Activated CD4-positive, alpha-beta T cell treated with anti-CD3 and anti-CD28 coated beads, Interleukin-2, amount 10 ng/mL, durations not matched to agents 7 days and 5 days (primary cell): ENCODE data around the gene SH3RF2. TPM values are rescaled to one million over a fixed set of nuclear protein-coding genes. Genes with fewer than 3 reads are reported as not detected.
"Not testable (repeated sequence)": the region's sequence is repeated elsewhere in the genome, so short reads cannot be mapped to it uniquely, and the experiment has no call there.

Source experiments
- CTCF ChIA-PET: fragments of 350-600 bp; sonication (Branson Sonifier 250); formaldehyde crosslinking; loops from one replicate; lab custom pipeline; 2021; ENCODE audit warnings: antibody characterized with exemption; lab: Charles Lee
- POLR2A ChIA-PET: fragments of 350-600 bp; sonication (Branson Sonifier 250); formaldehyde crosslinking; loops from one replicate; lab custom pipeline; 2021; ENCODE audit warnings: antibody characterized with exemption; lab: Charles Lee
- DNase-seq: peaks from one replicate; pipeline ENCODE4 v3.0.0-alpha.2; 2020
- H3K27ac Mint-ChIP-seq: one replicate; pipeline ENCODE4 v1.8.0; 2021; ENCODE audit warnings: mild to moderate bottlenecking, moderate library complexity, mixed read lengths
- H3K27me3 Mint-ChIP-seq: one replicate; pipeline ENCODE4 v1.8.0; 2021; ENCODE audit warnings: mixed read lengths
- H3K36me3 Mint-ChIP-seq: one replicate; pipeline ENCODE4 v1.8.0; 2021; ENCODE audit warnings: low read depth, mixed read lengths
- H3K4me1 Mint-ChIP-seq: one replicate; pipeline ENCODE4 v1.8.0; 2021; ENCODE audit warnings: mixed read lengths
- H3K4me3 Mint-ChIP-seq: one replicate; pipeline ENCODE4 v1.8.0; 2021; ENCODE audit warnings: mild to moderate bottlenecking, moderate library complexity, mixed read lengths
- H3K9me3 Mint-ChIP-seq: one replicate; pipeline ENCODE4 v1.8.0; 2021; ENCODE audit warnings: mixed read lengths
- total RNA-seq, 2 experiments: library from RNA; stranded (reverse); gene quantifications; one replicate each; pipeline ENCODE4 v1.2.3, GENCODE V29; 2021

The SH3RF2 gene
- total RNA-seq, 2 experiments from 2014 or later: 0.27 to 0.40 TPM

DNA sequence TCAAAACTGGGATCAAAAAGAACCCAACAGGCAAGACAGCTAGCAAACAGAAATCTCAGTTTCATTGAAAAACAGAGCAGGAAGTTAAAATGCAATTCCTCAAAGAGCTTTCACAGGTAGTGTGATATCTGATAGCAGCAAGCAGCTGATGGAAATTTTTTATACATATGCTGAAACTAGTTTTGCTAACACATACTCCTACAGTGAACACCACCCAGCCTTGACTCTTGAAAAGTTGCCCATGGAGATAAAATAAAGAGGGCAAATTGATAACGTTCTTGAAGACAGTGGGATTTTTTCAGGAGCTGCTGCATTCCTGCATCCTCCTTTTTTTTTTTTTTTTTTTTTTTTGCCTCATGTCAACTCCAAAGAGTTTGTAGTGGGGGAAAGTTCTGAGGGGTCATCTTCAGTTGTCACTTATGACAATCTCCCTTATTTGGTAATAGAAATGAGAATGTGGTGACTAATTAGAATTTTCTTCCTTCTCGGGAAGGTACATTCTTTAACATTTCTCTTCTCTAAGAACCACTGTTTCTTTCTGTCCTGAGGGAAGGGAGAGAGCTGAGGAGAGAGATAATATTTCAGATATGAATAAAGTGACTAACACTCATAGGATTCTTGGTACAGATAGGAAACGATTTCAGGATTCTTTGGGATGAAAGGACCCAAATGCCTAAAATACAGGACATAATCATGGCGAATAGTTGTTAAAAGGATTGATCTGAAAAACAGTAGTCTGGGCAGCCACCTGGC is 24.6 kb downstream of the SH3RF2 start:
- ChIA-PET CTCF (interaction anchor here (0.6 kb wide), 1 partner anchor 17 kb away, joined by 3 read pairs; no protein-coding TSS in a partner anchor), POLR2A (no interaction called here)
- Mint-ChIP-seq H3K9me3 (no peaks in the 10 kb centered on the region), H3K27me3 (peaks cover 23% of the 10 kb centered on the region), H3K4me1 (no peaks in the 10 kb centered on the region), H3K27ac (no peak overlapping the region), H3K36me3 (no peaks in the 10 kb centered on the region), H3K4me3 (no peak overlapping the region)
- DNase-seq: no peak

GRCh38 chr5:145962001-145962400 is 25.6 kb downstream of the SH3RF2 start:
- H3K4me3 Mint-ChIP-seq: no peak overlapping the region
- no peaks in the 10 kb centered on the region for H3K36me3 Mint-ChIP-seq
- peaks cover 27% of the 10 kb centered on the region for H3K27me3 Mint-ChIP-seq
- POLR2A ChIA-PET: no interaction called here
- no peak overlapping the region for H3K27ac Mint-ChIP-seq
- DNase-seq: no peak
- CTCF ChIA-PET: no interaction called here
- no peaks in the 10 kb centered on the region for H3K9me3 Mint-ChIP-seq
- no peaks in the 10 kb centered on the region for H3K4me1 Mint-ChIP-seq

GRCh38 chr5:145964008-145964407 is 27.6 kb downstream of the SH3RF2 start:
- CTCF ChIA-PET, H3K4me1 Mint-ChIP-seq, H3K9me3 Mint-ChIP-seq: not testable (repeated sequence)

DNA sequence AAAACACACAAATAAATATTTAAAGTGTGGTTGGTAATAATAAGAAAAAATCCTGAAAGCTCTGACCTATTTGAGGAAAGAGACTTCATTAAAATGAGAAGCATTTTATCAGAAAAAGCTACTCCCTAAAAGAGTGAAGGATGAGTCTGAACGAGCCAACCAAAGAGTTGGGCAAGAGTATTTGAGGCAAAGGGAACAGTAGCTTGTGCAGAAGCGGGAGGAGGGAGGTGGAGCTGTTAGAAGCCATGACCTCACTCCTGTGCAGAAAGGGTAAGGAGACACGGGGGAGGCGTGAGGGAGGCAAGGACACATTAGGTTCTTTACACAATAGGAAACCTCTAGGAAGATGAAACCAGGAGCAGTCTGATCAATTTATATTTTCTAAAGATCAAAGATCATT is 29.4 kb downstream of the SH3RF2 start:
- no peaks in the 10 kb centered on the region for H3K9me3 Mint-ChIP-seq
- no peak overlapping the region for H3K27ac Mint-ChIP-seq
- H3K27me3 Mint-ChIP-seq: peaks cover 16% of the 10 kb centered on the region
- no peaks in the 10 kb centered on the region for H3K4me1 Mint-ChIP-seq
- H3K36me3 Mint-ChIP-seq: no peaks in the 10 kb centered on the region
- no peak for DNase-seq
- ChIA-PET POLR2A (no interaction called here), CTCF (no interaction called here)
- no peak overlapping the region for H3K4me3 Mint-ChIP-seq

More at GRCh38 chr5:145964008-145964407, 27.6 kb downstream of the SH3RF2 start:
- H3K4me3 Mint-ChIP-seq, H3K36me3 Mint-ChIP-seq, DNase-seq, H3K27ac Mint-ChIP-seq, POLR2A ChIA-PET: not testable (repeated sequence)
- peaks cover 24% of the 10 kb centered on the region for H3K27me3 Mint-ChIP-seq

- CTCF ChIA-PET: no interaction called here
- Mint-ChIP-seq H3K36me3 (no peaks in the 10 kb centered on the region), H3K27ac (no peak overlapping the region), H3K4me3 (no peak overlapping the region), H3K4me1 (no peaks in the 10 kb centered on the region), H3K9me3 (no peaks in the 10 kb centered on the region), H3K27me3 (peaks cover 13% of the 10 kb centered on the region)
- DNase-seq: no peak
- POLR2A ChIA-PET: no interaction called here
Measured at GRCh38 chr5:145967296-145967695, 30.9 kb downstream of the SH3RF2 start.

DNA sequence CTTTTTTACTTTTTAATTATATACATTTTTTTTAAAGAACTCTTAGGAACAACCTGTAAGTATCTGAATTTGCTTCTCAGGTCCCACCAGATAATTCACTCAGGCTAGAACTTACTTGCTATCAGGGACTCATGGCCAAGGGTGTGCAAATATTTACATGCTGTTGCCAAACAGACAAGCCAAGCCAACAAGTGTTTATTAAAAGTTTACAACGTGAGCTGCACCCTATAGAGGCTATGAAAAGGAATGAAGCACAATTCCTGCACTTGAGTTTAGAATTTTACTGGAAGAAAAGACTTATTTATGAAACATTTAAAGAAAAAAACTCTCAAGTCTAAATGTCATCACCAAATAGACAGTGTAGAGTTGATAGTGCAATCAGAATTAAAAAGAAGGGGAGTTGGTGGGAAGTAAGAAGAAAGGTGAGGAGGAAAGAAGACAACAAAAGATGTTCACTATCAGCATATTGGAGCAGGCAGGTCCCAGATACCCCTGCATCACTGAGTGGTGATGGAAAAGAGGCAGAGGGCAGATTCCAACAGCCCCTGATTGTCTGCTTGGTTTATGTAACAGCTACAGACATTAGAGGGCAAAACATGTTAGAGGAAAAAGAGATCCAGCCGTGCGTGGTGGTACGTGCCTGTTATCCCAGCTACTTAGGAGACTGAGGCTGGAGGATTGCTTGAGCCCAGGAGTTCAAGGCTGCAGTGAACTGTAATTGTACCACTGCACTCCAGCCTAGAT is 32.8 kb downstream of the SH3RF2 start:
- Mint-ChIP-seq H3K4me3 (no peak overlapping the region), H3K27ac (no peak overlapping the region), H3K27me3 (peaks cover 15% of the 10 kb centered on the region), H3K4me1 (no peaks in the 10 kb centered on the region), H3K9me3 (peaks cover 3% of the 10 kb centered on the region), H3K36me3 (no peaks in the 10 kb centered on the region)
- DNase-seq: no peak
- POLR2A ChIA-PET: no interaction called here
- CTCF ChIA-PET: interaction anchor here (0.6 kb wide), 1 partner anchor 142 kb away, joined by 3 read pairs; no protein-coding TSS in a partner anchor

DNA sequence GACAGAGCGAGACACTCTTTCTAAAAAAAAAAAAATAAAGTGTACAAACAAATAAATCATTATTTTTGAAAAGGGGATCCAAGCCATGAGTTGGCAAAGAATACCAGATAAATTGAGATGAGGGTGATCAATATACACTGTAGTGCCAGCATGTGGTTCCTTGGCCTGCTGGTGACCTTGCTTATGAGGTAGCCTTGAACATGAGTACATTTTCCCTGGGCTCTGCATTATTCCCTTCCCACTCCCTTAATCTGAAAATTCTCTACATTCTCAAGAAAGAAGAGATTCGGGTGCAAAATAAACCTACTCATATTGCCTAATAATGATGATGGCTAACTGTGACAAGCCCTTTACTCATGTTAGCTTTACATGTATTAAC is 33.3 kb downstream of the SH3RF2 start:
- Mint-ChIP-seq H3K9me3 (peaks cover 3% of the 10 kb centered on the region), H3K36me3 (no peaks in the 10 kb centered on the region), H3K4me3 (no peak overlapping the region), H3K4me1 (no peaks in the 10 kb centered on the region), H3K27ac (no peak overlapping the region), H3K27me3 (peaks cover 15% of the 10 kb centered on the region)
- CTCF ChIA-PET: no interaction called here
- DNase-seq: no peak
- POLR2A ChIA-PET: no interaction called here

DNA sequence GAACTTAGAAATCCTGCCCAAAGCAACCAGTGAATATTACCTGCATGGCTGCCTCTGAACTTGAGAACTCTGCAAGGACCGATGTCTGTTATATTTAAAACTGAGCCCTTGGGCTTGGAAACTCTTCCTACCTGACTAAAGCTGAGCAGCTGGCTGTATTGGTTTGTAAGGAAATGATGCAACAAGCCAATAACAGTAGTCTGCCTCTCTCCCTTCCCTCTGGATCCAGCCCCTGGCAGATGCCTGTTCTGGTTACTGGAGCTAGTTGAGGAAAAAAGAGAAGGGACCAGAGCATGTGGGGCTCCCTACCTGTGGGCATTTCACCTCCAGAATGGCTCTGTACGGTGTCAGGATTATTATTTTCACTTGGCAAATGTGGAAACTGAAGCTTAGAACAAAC is 34.7 kb downstream of the SH3RF2 start:
- Mint-ChIP-seq H3K4me1 (no peaks in the 10 kb centered on the region), H3K9me3 (peaks cover 3% of the 10 kb centered on the region), H3K4me3 (no peak overlapping the region), H3K27ac (no peak overlapping the region), H3K27me3 (peaks cover 11% of the 10 kb centered on the region), H3K36me3 (no peaks in the 10 kb centered on the region)
- POLR2A ChIA-PET: interaction anchor here (0.6 kb wide), 1 partner anchor 43 kb away, joined by 3 read pairs; no protein-coding TSS in a partner anchor
- CTCF ChIA-PET: no interaction called here
- DNase-seq: no peak

DNA sequence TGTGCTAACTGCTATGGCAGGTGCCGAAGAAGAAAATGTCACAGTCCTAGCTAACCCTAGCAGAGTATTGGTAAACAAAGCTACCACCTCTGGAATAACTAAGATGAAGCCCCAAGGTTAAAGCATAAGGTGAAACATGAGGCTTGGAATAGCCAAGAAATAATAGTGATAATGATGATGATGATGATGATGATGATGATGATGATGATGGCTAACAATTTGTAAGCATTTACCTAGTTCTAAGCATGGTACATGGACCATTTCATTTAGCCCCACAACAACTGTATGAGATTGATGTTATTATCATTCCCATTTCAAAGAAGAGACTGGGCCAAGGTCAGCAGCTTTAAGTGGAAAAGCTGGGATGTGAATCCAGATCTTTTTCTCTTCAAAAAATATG is 35.3 kb downstream of the SH3RF2 start:
- no peaks in the 10 kb centered on the region for H3K4me1 Mint-ChIP-seq
- no peak for DNase-seq
- ChIA-PET POLR2A (interaction anchor here (0.6 kb wide), 1 partner anchor 43 kb away, joined by 3 read pairs; no protein-coding TSS in a partner anchor), CTCF (no interaction called here)
- peaks cover 3% of the 10 kb centered on the region for H3K9me3 Mint-ChIP-seq
- H3K27me3 Mint-ChIP-seq: peaks cover 8% of the 10 kb centered on the region
- no peaks in the 10 kb centered on the region for H3K36me3 Mint-ChIP-seq
- H3K27ac Mint-ChIP-seq: no peak overlapping the region
- no peak overlapping the region for H3K4me3 Mint-ChIP-seq

DNA sequence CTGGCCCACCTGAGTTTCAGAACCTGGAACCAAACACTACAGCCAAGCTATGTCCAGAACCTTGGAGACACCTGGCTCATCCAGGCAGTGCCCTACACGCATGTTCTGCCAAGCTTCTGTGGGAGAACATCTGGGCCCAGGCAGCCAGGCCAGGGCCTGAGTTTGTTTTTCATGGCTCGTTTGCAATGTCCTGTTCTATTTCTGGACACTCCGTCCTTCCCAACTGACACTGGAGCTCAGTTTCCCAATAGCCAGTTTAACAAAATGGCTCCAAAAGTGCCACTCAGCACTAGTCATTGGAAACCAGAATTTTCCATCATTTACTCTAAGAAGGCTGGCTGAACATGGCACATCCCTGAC is 38.6 kb downstream of the SH3RF2 start:
- H3K9me3 Mint-ChIP-seq: peaks cover 3% of the 10 kb centered on the region
- H3K4me3 Mint-ChIP-seq: no peak overlapping the region
- CTCF ChIA-PET: interaction anchor here (1.0 kb wide), 1 partner anchor 19 kb away, joined by 3 read pairs; no protein-coding TSS in a partner anchor
- peaks cover 5% of the 10 kb centered on the region for H3K27me3 Mint-ChIP-seq
- no peaks in the 10 kb centered on the region for H3K4me1 Mint-ChIP-seq
- no peak for DNase-seq
- no peak overlapping the region for H3K27ac Mint-ChIP-seq
- no peaks in the 10 kb centered on the region for H3K36me3 Mint-ChIP-seq
- POLR2A ChIA-PET: interaction anchor here (0.6 kb wide), 1 partner anchor 38 kb away, joined by 3 read pairs; no protein-coding TSS in a partner anchor

- no peaks in the 10 kb centered on the region for H3K4me1 Mint-ChIP-seq
- no peaks in the 10 kb centered on the region for H3K36me3 Mint-ChIP-seq
- peaks cover 3% of the 10 kb centered on the region for H3K9me3 Mint-ChIP-seq
- peaks cover 4% of the 10 kb centered on the region for H3K27me3 Mint-ChIP-seq
- ChIA-PET POLR2A (interaction anchor here (0.5 kb wide), 1 partner anchor 43 kb away, joined by 3 read pairs; no protein-coding TSS in a partner anchor), CTCF (interaction anchor here (1.0 kb wide), 1 partner anchor 20 kb away, joined by 3 read pairs; no protein-coding TSS in a partner anchor)
- H3K4me3 Mint-ChIP-seq: no peak overlapping the region
- no peak overlapping the region for H3K27ac Mint-ChIP-seq
- DNase-seq: no peak
Measured at GRCh38 chr5:145975361-145976066, 39.1 kb downstream of the SH3RF2 start.

DNA sequence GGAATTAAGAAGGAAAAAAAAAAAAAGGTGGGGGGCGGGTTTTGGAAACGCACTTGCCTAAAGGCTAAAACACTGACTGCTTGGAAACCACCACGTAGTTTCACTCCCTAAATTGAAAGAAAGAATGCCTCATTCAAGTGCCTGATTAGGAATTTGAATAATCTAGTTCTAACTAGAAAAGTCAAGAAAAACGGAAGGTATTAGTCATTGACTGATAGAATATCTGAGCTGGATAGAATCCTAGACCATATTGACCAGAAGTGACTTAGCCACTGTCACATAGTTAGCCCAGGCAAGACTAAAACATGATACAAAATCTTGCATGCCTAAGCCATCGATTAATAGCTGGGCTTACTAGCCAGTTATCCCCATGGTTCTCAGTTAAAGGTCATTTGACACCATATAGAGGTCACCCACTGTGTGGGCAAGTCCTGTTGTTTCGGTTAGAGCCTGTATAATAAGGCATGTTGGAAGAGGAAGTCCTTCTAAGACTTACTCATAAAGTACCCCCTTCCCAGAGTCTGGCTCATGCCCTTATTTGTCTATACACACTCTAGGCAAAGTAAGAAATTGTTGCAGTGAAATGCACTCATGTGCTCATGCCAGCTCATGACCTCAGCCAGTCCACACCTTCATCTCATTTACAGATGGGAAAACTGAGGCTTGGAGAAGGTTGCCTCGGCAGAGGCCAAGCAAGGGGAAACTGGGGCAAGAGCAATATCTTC is 40.2 kb downstream of the SH3RF2 start:
- Mint-ChIP-seq H3K27ac (no peak overlapping the region), H3K9me3 (peaks cover 3% of the 10 kb centered on the region), H3K36me3 (no peaks in the 10 kb centered on the region), H3K27me3 (peaks cover 6% of the 10 kb centered on the region), H3K4me1 (no peaks in the 10 kb centered on the region), H3K4me3 (no peak overlapping the region)
- POLR2A ChIA-PET: interaction anchor here (0.5 kb wide), 1 partner anchor 44 kb away, joined by 3 read pairs; no protein-coding TSS in a partner anchor
- no peak for DNase-seq
- CTCF ChIA-PET: no interaction called here
